ENCODE results near the gene ADGRV1.

The ADGRV1 gene

GRCh38 chr5:90877049-90877448, 318.5 kb downstream of the ADGRV1 start:
- no peak for DNase-seq

DNA sequence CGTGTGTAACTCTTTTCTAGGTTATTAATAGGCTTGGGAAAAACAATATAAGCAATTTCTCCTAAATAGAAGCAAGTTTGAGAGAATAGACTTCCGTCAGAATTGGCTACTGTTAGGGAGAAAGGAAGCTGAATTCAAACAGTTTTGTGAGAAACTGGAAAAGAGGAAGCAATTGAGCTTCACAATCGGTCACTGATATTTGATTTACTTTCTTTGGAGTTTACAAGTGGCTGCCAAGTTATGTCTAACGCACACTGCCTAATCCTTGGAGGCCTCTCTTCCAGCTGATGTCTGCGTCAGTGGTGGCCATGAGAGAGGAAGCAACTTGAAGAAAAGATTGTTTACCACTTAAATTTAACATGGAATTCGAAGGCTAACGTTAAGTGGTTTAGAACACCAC, 319.5 kb downstream of the ADGRV1 start:
- DNase-seq = peak; percentile 45

DNA sequence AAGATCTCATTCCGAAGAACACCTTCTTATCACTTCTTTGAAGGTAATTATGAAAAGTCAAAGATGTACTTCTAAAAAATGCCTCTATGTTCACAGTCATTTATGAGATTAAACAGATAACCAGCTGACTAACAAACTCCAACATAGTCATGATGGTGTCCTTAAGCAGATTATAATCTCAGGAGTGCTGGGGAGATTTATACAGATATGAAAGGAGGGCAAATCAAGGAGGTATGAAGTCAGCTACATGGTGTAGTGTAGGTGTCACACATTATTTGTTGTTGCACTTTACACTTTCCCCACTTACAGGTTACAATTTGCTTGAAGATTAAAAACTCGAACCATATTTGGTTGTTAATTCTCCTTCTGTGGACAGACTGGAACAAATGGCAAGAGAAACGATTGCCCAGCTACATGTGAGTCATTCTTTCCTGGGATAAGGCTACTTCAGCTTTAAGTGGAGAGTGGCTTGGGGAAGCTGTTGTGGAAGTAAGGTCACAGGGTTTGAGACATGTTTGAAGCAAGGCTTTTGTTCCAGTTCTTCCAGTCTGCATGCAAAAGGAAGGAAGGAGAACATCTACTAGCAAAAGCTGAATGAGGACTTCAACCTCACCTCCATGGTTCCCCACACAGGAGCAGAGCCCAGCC, 320.1 kb downstream of the ADGRV1 start:
- peak; percentile 20 for DNase-seq

- no peak for DNase-seq
Observed at GRCh38 chr5:90881626-90882150, 323.1 kb downstream of the ADGRV1 start.

- DNase-seq = no peak
Observed at GRCh38 chr5:90882448-90882847, 323.9 kb downstream of the ADGRV1 start.

DNA sequence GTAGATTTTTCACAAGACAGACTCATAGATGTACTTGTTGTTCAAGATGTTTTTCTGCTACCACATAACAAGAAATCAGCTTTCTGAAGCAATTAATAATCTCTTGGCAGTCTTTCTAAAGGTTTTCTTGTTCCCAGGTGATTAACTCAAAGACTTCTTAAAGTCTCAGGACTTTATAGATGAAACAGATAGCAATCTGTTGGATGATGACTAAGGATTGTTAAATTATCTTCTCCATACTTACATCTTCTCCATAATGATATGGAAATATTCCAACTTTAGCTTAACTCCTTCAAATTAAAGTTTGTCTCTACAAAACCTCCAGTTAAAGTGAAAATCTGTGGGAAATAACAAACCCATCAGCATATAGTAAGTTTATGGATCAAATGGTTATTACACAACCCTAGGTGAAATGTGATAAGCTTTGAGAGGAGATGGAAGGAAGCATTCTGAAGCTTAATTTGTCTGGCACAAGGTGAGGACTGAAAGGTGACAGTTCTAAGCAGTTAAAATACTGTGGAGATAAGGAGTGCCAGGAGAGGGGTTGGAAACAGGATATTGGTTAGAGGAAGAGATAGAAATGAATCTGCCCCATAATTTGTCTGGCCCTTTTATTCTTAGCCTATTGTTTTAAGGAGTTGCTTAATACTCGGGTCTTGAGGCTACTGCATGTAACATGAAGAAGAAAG, 326.7 kb downstream of the ADGRV1 start:
- no peak for DNase-seq

GRCh38 chr5:90886381-90886780, 327.8 kb downstream of the ADGRV1 start:
- DNase-seq = no peak

DNA sequence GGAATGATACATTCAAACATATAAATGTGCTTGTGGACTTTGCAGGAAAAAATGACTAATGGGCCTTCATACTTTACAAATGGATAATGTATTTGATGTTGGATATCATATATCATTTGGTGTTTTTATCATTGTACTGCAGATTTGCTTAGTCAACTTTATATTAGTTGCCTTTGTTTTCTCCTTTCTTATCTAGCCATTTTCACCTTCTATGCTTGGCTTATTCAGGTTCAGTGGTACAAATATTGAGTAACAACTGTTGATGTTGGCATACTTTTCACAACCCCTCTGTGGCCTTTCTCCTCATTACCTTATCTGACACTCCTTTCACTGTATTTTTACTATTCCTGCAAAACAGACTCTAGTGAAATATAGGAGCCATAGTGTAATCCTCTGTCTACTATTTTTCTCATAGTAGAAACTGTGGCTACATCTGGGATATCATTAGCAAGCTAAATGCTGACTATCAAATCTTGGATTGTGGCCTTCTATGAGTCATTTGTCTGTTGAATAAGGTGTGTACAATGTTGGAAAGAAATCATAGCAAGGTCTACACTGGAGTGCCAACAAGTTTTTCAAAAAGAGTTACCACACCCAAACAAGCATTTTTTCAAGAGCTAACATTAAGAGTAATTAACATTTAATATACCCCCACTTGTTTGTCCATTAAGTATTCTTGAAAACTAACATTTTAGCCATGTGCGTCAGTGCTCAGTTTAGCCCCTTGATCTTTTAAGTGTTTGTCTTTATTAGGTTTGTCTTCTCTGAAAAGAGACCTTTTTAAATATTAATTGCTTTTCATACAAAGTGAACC, 330.1 kb downstream of the ADGRV1 start:
- DNase-seq = no peak

DNA sequence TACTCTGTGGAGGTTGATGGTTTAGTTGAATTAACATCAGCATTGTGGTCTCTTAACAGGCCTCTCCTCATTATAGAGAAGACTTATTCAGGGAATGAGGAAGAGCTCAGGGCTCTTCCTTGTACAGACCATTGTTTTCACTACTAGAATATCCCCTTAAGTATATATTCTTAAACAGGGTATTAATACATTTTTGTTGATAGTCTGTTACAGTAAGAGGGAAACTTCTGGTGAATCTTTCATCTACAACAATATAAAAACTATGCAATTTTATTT, 330.7 kb downstream of the ADGRV1 start:
- DNase-seq = no peak

GRCh38 chr5:90890180-90890579, 331.6 kb downstream of the ADGRV1 start:
- no peak for DNase-seq

- no peak for DNase-seq
Observed at GRCh38 chr5:90894866-90895420, 336.3 kb downstream of the ADGRV1 start.

- DNase-seq = no peak
Observed at GRCh38 chr5:90897618-90898017, 339.0 kb downstream of the ADGRV1 start.

DNA sequence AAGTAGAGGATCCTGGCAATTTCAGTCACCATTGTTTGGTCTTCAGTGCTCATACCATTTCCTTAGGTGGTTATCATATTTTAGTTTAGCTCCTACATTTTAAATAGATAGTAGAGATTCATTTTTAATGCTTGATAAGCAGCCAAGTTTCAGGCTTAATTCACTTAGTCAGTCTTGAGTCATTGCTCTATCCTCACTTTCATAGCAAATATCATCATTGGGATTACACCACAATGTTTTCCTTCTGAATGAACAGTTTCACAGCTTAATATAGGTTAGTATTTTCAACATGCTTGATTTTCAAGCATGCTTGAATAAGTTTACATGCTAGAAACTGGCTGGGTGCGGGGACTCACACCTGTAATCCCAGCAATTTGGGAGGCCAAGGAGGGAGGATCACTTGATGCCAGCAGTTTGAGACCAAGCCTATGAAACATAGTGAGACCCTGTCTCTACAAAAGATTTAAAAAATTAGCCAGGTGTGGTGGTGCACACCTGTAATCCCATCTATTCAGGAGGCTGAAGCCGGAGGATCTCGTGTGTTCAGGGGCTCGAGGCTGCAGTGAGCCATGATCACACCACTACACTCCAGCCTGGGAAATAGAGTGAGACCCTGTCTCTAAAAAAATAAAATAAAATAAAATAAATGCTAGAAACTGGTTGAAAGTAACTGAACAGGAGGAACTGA, 339.9 kb downstream of the ADGRV1 start:
- DNase-seq = no peak

- DNase-seq = no peak
Observed at GRCh38 chr5:90899014-90899604, 340.5 kb downstream of the ADGRV1 start.

DNA sequence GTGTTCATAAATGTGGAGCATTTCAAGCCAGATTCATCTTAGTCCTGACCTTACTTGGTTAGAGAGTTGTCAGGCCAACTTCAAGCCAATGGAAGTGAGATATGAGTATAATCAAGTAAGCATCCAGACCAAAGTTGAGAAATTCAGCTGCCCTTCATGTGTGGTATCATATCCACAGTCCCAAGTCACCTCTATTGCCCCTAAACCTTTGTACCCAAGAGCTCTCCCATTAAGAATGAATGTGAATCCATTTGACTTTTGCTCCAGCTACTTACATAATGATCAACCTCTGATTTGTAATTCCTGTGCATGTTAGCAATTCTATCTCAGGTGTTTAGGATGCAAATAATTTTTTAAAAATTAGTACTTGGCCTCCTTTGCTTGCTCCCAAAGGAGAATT, 342.7 kb downstream of the ADGRV1 start:
- no peak for DNase-seq

- DNase-seq = no peak
Observed at GRCh38 chr5:90902170-90902569, 343.6 kb downstream of the ADGRV1 start.

- no peak for DNase-seq
Observed at GRCh38 chr5:90902651-90903386, 344.2 kb downstream of the ADGRV1 start.

DNA sequence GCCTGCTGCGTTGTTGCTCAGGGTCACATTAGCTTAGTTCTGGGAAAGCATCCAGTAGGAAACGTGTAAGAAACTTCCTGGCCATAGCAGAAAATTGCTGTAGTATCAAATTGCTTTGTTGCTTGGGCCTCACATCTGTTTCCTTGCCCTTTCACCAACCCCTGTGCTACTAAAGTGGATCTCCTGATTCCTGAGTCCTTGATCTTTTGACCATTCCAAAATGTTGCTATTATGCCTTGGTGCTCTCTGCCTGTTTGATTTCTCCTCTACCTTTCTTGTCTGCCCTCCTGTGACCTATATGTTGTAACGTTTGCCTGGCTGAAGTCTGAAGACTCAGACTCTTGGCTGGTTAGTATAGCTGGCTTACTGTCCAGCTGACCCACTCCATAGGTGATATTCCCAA, 350.5 kb downstream of the ADGRV1 start:
- peak; percentile 31 for DNase-seq

DNA sequence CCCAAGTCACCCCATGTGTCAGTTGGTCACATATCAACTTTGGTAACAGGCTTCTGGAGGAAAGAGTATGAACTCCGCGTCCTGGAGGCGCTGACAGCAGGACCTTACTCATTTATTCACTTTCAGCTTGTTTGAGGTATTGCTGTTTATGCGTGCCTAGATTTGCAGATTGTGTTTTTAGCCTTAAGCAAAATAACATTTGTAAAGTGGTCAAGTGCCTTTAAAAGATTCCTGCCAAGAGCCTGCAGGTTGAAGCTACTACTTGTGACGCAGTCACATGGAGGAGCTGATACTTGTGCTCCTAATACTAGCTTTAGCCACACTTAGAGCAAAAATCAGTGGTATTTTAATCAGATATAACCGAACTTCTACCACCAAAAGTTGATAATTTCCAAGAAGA, 351.3 kb downstream of the ADGRV1 start:
- no peak for DNase-seq

DNA sequence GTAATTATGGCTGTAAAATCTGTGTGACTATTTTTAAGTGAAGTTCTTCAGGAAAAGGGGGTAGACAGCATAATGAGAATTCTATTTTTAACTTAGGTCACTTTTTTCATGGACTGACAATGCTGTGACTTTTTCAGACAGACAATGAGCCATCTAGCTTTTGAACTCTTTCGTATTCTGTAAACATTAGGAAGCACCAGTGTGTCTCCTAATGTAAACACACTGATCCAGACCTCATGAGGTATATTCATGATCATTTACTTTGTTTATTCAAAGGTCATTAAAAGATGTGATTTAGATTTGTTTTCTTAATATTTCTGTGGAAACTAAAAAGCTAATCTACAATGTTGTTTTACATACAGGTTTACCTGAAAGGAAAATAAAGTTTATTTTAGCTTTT, 352.6 kb downstream of the ADGRV1 start:
- no peak for DNase-seq

- DNase-seq = no peak
Observed at GRCh38 chr5:90912476-90912875, 353.9 kb downstream of the ADGRV1 start.

GRCh38 chr5:90915393-90915792, 356.8 kb downstream of the ADGRV1 start:
- DNase-seq = no peak
